Activated T-cell treated with anti-CD3 and anti-CD28 coated beads for 24 hours (primary cell): ENCODE data around the gene NRL.

Source experiments
- DNase-seq: peaks from one replicate; pipeline ENCODE4 v3.0.0-alpha.2; 2020; ENCODE audit warnings: low read depth

NRL gene

GRCh38 chr14:24144451-24144850 is 29.7 kb upstream of the NRL start:
- DNase-seq = no peak

- no peak for DNase-seq
These were observed 28.8 kb upstream of the NRL start for GRCh38 chr14:24143511-24143910.

- DNase-seq = peak; percentile 100
These were observed 26.5 kb upstream of the NRL start, which contains the start of gene EMC9 for GRCh38 chr14:24141097-24141880. EMC9 (minus strand) TSS chr14:24141591; CDS start chr14:24141304, 287 bp downstream.

GRCh38 chr14:24139272-24139934 is 24.7 kb upstream of the NRL start:
- DNase-seq = no peak

- DNase-seq = no peak
These were observed 23.9 kb upstream of the NRL start for GRCh38 chr14:24138396-24139271.

GRCh38 chr14:24137529-24138395 is 23.0 kb upstream of the NRL start:
- DNase-seq = no peak

GRCh38 chr14:24136684-24137528 is 22.2 kb upstream of the NRL start:
- no peak for DNase-seq

GRCh38 chr14:24135834-24136683 is 21.3 kb upstream of the NRL start, which contains the start of gene PSME1:
PSME1 (plus strand) TSS chr14:24136194; CDS start chr14:24136263, 69 bp downstream.
- peak; percentile 93 for DNase-seq

GRCh38 chr14:24135584-24135833 is 20.8 kb upstream of the NRL start:
- no peak for DNase-seq

GRCh38 chr14:24133735-24134134 is 19.0 kb upstream of the NRL start:
- DNase-seq = no peak

- DNase-seq = no peak
These were observed 18.2 kb upstream of the NRL start for GRCh38 chr14:24132976-24133375.

GRCh38 chr14:24132061-24132685 is 17.4 kb upstream of the NRL start:
- DNase-seq = no peak

- no peak for DNase-seq
These were observed 16.8 kb upstream of the NRL start for GRCh38 chr14:24131549-24131966.

- no peak for DNase-seq
These were observed 16.2 kb upstream of the NRL start for GRCh38 chr14:24130717-24131548.

- no peak for DNase-seq
These were observed 15.6 kb upstream of the NRL start, which contains the start of gene FITM1 for GRCh38 chr14:24130380-24130716. FITM1 (plus strand) TSS chr14:24130659; CDS start chr14:24131564, 905 bp downstream.

- DNase-seq = no peak
These were observed 14.8 kb upstream of the NRL start for GRCh38 chr14:24129410-24129998.

- no peak for DNase-seq
These were observed 12.9 kb upstream of the NRL start for GRCh38 chr14:24127673-24128072.

- DNase-seq = no peak
These were observed 12.2 kb upstream of the NRL start for GRCh38 chr14:24126939-24127338.
